Adrenal gland (tissue), 5 donors: ENCODE results near the gene GADD45G.

ENCODE experiments used
- CTCF ChIP-seq, 6 experiments: fragments of 450-650 bp in 4 of 6; fragments of 200-600 bp in 2 of 6; sonication (generic) in 1 of 6; IDR thresholded peaks; 1 replicate in 5 of 6; 2 replicates in 1 of 6; pipeline versions ENCODE4 v1.5.1 to v1.8.0; 2016 to 2021; ENCODE audit warnings: antibody characterized with exemption in 6 of 6, mild to moderate bottlenecking in 2 of 6, moderate library complexity in 1 of 6
- POLR2A ChIP-seq, 2 donors: fragments of 450-650 bp; IDR thresholded peaks; one replicate each; pipeline ENCODE4 v1.6.1; 2017; ENCODE audit warnings: antibody characterized with exemption in 2 of 2, mild to moderate bottlenecking in 2 of 2, moderate library complexity in 1 of 2
- donor health status: DM: no; HTN: no; CAD: no.

DNA sequence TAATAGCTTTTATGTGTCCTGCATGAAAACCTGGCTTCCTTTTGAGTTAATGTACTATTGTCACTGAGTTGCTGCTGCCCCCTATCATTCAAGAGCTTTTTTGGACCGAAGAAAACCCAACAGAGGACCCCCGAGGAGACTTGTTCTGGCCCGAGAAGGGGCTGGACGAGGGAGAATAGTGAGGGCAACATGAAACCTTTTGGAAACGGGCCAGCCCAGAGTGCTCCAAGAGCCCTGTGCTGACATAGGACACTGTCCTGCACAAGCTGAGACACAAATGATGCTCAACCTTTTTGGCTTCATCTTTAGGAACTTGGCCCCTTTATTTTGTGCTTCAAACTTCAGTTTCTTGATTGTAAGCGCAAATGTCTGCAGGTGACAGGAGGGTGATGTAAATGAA is 4.0 kb upstream of the GADD45G start:
- TF ChIP-seq CTCF (IDR thresholded peaks at IDR 0.05) (no peak), POLR2A (IDR thresholded peaks at IDR 0.05) (no peak)
